ENCODE data around the gene CSNK1A1. TPM values are rescaled to one million over a fixed set of nuclear protein-coding genes. Genes with fewer than 3 reads are reported as not detected.
A peak's percentile ranks its signal among the peaks of the same experiment; 100 is the strongest.

CSNK1A1 gene
- total RNA-seq, 2 donors from 2014 or later, result 202 to 229 TPM

DNA sequence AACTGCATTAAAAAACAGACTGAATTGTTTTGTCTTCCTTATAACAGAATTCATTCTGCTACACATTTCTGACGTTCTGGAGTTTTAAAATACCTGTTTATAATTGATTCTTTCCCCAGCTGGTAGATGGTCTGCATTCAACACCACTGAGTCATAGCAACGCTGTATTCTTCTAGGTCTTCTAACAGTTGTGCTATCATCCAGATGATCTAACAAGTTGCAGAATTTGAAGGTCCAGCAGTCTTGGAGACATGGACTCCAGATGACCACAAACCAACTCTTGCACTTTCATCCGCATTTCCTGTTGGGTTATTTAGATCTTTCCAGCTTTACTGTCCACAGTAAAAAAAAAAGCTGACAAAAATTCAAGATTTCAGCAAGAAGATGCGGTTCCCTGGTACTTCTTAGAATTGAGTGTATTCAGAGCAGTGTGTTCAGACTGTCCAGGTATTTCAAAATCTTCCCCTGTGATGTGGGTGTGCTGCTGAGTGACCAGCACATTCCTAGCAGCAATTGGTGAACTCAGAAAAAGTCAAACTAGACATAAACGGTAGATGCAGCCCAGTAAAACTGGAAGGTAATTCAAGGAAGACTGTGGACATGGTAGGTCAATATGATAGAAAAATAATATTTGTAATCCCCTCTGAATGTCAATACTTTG lies 50.2 kb downstream of the CSNK1A1 start:
- no peak for ATAC-seq
- no peak for DNase-seq
- intact Hi-C loops (cut with DNase I, micrococcal nuclease), result no loop called here

- ATAC-seq, result no peak
- intact Hi-C loops (cut with DNase I, micrococcal nuclease), result no loop called here
- DNase-seq, result no peak
Measured at GRCh38 chr5:149498724-149499336, 52.4 kb downstream of the CSNK1A1 start.

DNA sequence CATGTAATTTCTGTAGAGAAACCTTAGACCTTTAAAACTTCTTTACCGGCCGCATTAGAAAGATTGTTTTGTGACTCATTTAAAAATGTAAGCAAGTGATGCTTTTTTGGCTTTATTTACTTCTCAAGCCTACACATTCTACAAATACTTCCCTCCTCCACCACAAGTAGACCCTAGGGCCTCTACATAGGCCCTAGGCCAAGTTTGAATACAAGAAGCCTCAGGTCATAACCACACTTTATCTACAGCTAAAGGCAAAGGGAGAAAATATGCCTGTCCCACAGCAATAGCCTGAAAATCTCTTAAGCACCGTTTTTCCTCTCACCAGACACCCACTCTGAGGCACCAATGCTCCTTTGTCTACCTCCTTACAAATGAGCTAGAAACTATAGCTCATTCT lies 53.9 kb downstream of the CSNK1A1 start:
- intact Hi-C loops (cut with DNase I, micrococcal nuclease), result no loop called here
- DNase-seq (no peak), ATAC-seq (no peak)

- ATAC-seq, result no peak
- DNase-seq, result no peak
- intact Hi-C loops (cut with DNase I, micrococcal nuclease), result no loop called here
Measured at GRCh38 chr5:149496917-149497316, 54.3 kb downstream of the CSNK1A1 start.

DNA sequence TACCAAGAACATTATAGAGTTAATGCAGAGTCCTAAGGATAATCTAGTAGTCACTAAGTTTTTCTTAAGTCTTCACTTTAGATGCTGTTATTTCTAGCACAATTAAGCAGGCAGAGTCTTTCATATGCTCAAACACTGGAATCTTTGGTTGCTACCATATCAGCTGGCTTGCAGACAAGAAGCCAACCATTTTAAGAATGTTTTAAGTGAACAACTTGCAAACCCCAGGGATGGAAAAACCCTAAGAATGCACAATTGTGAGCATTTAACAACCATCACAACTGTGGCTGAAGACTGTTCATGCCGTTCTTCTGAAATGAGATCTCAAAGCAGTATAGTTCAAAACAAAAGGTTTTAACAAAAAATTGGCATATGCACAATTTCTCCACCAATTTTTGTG lies 55.1 kb downstream of the CSNK1A1 start:
- DNase-seq (no peak), ATAC-seq (no peak)
- intact Hi-C loops (cut with DNase I, micrococcal nuclease), result no loop called here

DNA sequence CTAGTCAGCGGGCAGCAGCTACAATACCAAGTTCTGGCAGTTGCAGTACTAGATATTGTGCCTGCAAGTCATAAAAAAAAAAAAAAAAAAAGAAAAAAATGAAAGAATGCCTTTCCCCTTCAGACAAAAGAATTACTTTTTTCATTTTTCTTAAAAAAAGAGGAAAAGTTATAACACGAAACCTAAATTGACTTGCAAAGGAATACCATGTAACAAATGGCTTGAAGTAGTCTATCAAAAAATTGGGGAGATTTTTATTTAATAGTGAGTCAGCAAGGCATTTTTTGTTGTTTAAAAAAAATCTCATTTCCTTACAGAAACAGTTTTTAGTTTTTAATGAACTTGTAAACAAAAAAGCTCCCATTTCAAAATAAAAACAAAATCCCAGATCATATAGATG lies 55.6 kb downstream of the CSNK1A1 start:
- intact Hi-C loops (cut with DNase I, micrococcal nuclease), result no loop called here
- ATAC-seq (no peak), DNase-seq (no peak)

GRCh38 chr5:149493316-149493715 lies 57.9 kb downstream of the CSNK1A1 start:
- no peak for ATAC-seq
- no peak for DNase-seq
- intact Hi-C loops (cut with DNase I, micrococcal nuclease), result no loop called here

GRCh38 chr5:149492781-149493180 lies 58.5 kb downstream of the CSNK1A1 start:
- intact Hi-C loops (cut with DNase I, micrococcal nuclease), result no loop called here
- no peak for ATAC-seq
- no peak for DNase-seq

GRCh38 chr5:149490599-149491485 lies 60.4 kb downstream of the CSNK1A1 start:
- ATAC-seq, result no peak
- intact Hi-C loops (cut with DNase I, micrococcal nuclease), result no loop called here
- DNase-seq, result no peak

DNA sequence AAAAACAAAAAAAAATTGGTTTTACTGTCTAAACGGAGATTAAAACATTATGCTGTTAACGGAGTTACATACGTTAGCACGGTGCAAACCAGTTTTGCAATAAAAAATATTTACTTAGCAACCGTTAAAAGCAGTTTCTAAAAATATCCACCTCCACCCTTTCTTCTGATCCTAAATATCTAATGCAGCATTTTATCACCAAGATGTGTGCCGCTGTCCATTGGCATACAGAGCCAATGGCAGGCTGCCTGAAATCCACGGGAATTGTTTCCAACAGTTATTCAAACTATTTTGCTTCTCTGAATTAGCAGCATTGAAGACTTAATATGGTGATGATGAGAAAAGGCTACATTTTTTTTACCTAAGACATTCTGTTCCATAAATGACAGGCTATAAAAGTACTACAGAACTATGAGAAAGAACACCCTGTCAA lies 61.6 kb downstream of the CSNK1A1 start:
- intact Hi-C loops (cut with DNase I, micrococcal nuclease), result no loop called here
- ATAC-seq (no peak), DNase-seq (no peak)

- intact Hi-C loops (cut with DNase I, micrococcal nuclease), result no loop called here
- ATAC-seq, result no peak
- no peak for DNase-seq
Measured at GRCh38 chr5:149488645-149489306, 62.5 kb downstream of the CSNK1A1 start.

- no peak for ATAC-seq
- no peak for DNase-seq
- intact Hi-C loops (cut with DNase I, micrococcal nuclease), result no loop called here
Measured at GRCh38 chr5:149487672-149488071, 63.6 kb downstream of the CSNK1A1 start.

DNA sequence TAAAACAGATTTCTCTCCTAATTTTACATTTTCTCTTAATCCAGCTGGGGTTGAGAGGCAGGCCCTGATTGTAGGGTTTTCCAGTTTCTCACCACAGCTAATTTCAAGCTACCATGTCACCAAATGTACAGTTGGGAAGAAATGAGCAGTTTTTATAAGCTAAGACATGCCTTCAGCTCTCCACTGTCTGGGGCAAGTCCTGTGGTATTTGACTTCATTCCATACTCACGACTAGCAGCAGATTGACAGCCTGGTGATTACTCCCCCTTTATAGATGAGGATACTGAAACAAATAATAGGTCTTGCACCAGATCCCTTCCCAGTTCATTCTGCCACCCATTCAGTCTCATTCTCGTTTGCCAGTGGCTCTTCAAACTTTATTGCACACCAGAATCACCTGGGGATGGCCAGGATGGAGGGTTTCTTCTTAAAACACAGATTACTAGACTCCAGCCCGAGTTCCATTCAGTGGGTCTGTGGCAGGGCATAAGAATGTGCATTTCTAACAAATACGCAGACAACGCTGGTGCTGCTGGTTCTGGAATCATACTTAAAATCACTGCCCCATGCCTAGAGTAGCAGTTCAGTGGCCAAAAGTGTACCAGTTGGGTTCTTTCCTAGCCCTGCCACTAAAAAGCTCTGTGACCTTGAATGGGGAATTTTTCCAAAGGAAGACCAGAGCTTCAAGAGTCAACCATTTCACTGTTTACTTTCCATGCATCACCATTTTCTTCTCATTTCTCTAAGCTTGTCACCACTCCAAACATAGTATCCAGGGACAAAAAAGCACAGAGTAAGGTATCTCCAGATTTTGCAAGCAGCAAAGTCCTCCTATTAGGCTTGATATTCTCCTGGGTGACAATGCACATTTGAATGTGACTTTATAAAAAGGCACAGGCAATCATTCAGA lies 64.3 kb downstream of the CSNK1A1 start:
- ATAC-seq (no peak), DNase-seq (no peak)
- intact Hi-C loops (cut with DNase I, micrococcal nuclease), result no loop called here

- ATAC-seq, result peak; percentile 79
- DNase-seq, result peak; percentile 80 to 92
- intact Hi-C loops (cut with DNase I, micrococcal nuclease), result no loop called here
Measured at GRCh38 chr5:149485655-149486615, 65.3 kb downstream of the CSNK1A1 start.

DNA sequence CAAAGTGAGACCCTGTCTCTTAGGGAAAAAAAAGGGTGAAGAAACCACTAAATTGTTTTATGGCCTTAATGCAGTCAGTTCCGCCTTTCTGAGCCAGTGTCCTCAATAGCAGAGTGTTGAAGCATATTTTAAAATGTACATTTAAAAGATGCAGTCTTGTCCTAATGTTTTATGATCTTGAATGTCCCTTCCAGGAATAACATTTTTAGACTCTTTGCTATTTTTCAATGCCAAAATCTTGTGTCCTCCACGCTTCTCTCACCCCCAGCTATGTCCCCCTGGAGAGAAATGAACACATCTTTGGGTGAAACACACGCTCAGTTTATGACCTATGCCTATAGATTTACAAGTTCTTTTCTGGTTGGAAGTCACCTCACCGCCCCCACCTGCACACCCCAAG lies 69.8 kb downstream of the CSNK1A1 start:
- DNase-seq (no peak), ATAC-seq (no peak)
- intact Hi-C loops (cut with DNase I, micrococcal nuclease), result no loop called here

- DNase-seq (no peak), ATAC-seq (no peak)
- intact Hi-C loops (cut with DNase I, micrococcal nuclease), result no loop called here
Measured at GRCh38 chr5:149478761-149479160, 72.5 kb downstream of the CSNK1A1 start.

GRCh38 chr5:149475777-149476176 lies 75.5 kb downstream of the CSNK1A1 start:
- DNase-seq (no peak), ATAC-seq (no peak)
- intact Hi-C loops (cut with DNase I, micrococcal nuclease), result no loop called here

Measured in left colon (tissue), 2 donors.